Measurements from ENCODE around the gene CREB3L1. TPM values are rescaled to one million over a fixed set of nuclear protein-coding genes. Genes with fewer than 3 reads are reported as not detected.

Gene CREB3L1
- total RNA-seq, 1 experiment from 2014 or later, result 3.3 TPM

DNA sequence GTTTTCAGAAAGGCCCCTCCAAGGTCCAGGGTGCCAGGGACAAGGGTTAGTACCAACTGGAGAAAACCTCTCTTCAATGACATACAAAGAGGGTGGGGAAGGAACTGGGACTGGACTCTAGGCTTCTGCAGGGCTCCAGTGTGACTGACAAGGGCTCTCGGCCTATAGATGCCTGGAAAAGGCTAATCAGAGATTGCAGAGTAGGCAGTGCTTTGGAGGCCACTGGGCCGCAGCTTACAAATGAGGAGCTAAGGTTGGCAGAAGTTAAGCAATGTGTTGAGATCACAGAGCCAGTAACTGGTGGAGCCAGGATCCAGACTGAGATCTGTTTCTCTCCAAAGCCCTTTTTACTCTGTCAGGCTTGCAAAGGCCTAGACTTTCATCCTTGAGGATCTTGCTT, 62.4 kb downstream of the CREB3L1 start:
- H3K4me1 ChIP-seq (ENCODE audit: insufficient read depth, low read length), result peaks cover 39% of the 10 kb centered on the region
- H3K27ac Mint-ChIP-seq, result peak overlapping the region; percentile 90 to 98 (median 98)

More for the DNA sequence above, 62.4 kb downstream of the CREB3L1 start:
- no peak overlapping the region for H2BK20ac ChIP-seq (ENCODE audit: low read depth, low read length, poor library complexity, severe bottlenecking)
- WGBS (ENCODE audit: extremely low coverage, insufficient read length, low lambda C conversion rate), result no CpG with 5 or more reads among the region's 2 CpGs
- H3K36me3 Mint-ChIP-seq (ENCODE audit: insufficient read depth in 1 of 3, low read depth in 3 of 3), result no peaks in the 10 kb centered on the region; a peak in 1 of 7 replicates
- DNase-seq, result no peak
- no peak overlapping the region for H3K23ac ChIP-seq (ENCODE audit: insufficient read length, low read depth, low read length)
- H4K91ac ChIP-seq (ENCODE audit: insufficient read length, low read depth, low read length), result no peak overlapping the region
- no peaks in the 10 kb centered on the region for H3K79me1 ChIP-seq (ENCODE audit: insufficient read depth, low read depth, low read length, poor library complexity, severe bottlenecking)
- H4K20me1 ChIP-seq (ENCODE audit: control insufficient read depth, insufficient read depth, insufficient read length), result no peaks in the 10 kb centered on the region
- H3K27me3 ChIP-seq (ENCODE audit: insufficient read depth, low read length), result no peaks in the 10 kb centered on the region
- peak overlapping the region; percentile 17 for H3K4me2 ChIP-seq (ENCODE audit: insufficient read depth, insufficient read length, low read length)
- H2BK120ac ChIP-seq (ENCODE audit: low read depth, low read length, poor library complexity, severe bottlenecking), result no peak overlapping the region
- no peak overlapping the region for H3K4ac ChIP-seq (ENCODE audit: low read depth, low read length)
- no peak overlapping the region for H2BK15ac ChIP-seq (ENCODE audit: low read depth, low read length)
- peaks cover 9% of the 10 kb centered on the region for H3K27me3 Mint-ChIP-seq (ENCODE audit: low read depth)
- peak overlapping the region; percentile 53 for H3K27ac ChIP-seq (ENCODE audit: insufficient read length, low read depth, low read length)
- H3K9me3 Mint-ChIP-seq, result no peaks in the 10 kb centered on the region
- H2AFZ ChIP-seq (ENCODE audit: low read length), result no peak overlapping the region
- no peak overlapping the region for H2BK12ac ChIP-seq (ENCODE audit: insufficient read length, low read depth, low read length)
- H2AK5ac ChIP-seq (ENCODE audit: insufficient read length, low read length), result no peak overlapping the region
- H3K9ac ChIP-seq (ENCODE audit: extremely low read depth, insufficient read length, low read length), result no peak overlapping the region
- H4K5ac ChIP-seq (ENCODE audit: insufficient read length, low read depth, low read length), result no peak overlapping the region
- H3T11ph ChIP-seq (ENCODE audit: low read length), result no peak overlapping the region
- no peak overlapping the region for H3K18ac ChIP-seq (ENCODE audit: insufficient read length, low read depth, low read length)
- H3K56ac ChIP-seq (ENCODE audit: insufficient read length, low read depth, low read length), result no peak overlapping the region
- H3K14ac ChIP-seq (ENCODE audit: insufficient read depth, low read length), result no peak overlapping the region
- peaks cover 86 to 96% of the 10 kb centered on the region in 2 experiments for H3K4me1 Mint-ChIP-seq
- no peaks in the 10 kb centered on the region for H3K9me3 ChIP-seq (ENCODE audit: control insufficient read depth, low read depth, low read length)
- peak overlapping the region; percentile 6 for H2BK5ac ChIP-seq (ENCODE audit: insufficient read length, low read length)
- TF ChIP-seq, protein P1, sequence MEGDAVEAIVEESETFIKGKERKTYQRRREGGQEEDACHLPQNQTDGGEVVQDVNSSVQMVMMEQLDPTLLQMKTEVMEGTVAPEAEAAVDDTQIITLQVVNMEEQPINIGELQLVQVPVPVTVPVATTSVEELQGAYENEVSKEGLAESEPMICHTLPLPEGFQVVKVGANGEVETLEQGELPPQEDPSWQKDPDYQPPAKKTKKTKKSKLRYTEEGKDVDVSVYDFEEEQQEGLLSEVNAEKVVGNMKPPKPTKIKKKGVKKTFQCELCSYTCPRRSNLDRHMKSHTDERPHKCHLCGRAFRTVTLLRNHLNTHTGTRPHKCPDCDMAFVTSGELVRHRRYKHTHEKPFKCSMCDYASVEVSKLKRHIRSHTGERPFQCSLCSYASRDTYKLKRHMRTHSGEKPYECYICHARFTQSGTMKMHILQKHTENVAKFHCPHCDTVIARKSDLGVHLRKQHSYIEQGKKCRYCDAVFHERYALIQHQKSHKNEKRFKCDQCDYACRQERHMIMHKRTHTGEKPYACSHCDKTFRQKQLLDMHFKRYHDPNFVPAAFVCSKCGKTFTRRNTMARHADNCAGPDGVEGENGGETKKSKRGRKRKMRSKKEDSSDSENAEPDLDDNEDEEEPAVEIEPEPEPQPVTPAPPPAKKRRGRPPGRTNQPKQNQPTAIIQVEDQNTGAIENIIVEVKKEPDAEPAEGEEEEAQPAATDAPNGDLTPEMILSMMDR (conservative IDR thresholded peaks at IDR 0.05), result no peak
- H3K4me3 Mint-ChIP-seq, result peak overlapping the region; percentile 45 to 74; a peak in 3 of 5 replicates
- no peaks in the 10 kb centered on the region for H3K23me2 ChIP-seq (ENCODE audit: insufficient read length, low read depth, low read length, poor library complexity, severe bottlenecking)
- H4K8ac ChIP-seq (replicated peaks; ENCODE audit: insufficient read length, low read depth, low read length), result no peak overlapping the region
- H3K79me2 ChIP-seq (ENCODE audit: insufficient read depth, low read length), result no peaks in the 10 kb centered on the region
